Measurements from ENCODE around the gene FMNL2. TPM values are rescaled to one million over a fixed set of nuclear protein-coding genes. Genes with fewer than 3 reads are reported as not detected.

The FMNL2 gene
- polyA plus RNA-seq, 1 donor from 2014 or later, result 86.5 TPM

GRCh38 chr2:152571048-152571766, 236.2 kb downstream of the FMNL2 start:
- no peak overlapping the region for H3K27ac ChIP-seq (ENCODE audit: low read length)
- H3F3A ChIP-seq (ENCODE audit: insufficient read depth, low read length, poor library complexity, severe bottlenecking), result peaks cover 6% of the 10 kb centered on the region
- H3K36me3 ChIP-seq (ENCODE audit: insufficient read depth, low read length), result no peaks in the 10 kb centered on the region
- no peaks in the 10 kb centered on the region for H3K9me2 ChIP-seq (ENCODE audit: insufficient read depth, low read length)
- H3K9me3 ChIP-seq (ENCODE audit: low read length), result no peaks in the 10 kb centered on the region
- no peak overlapping the region for H3K9ac ChIP-seq (ENCODE audit: low read length)
- H3K27me3 ChIP-seq (ENCODE audit: insufficient read depth, low read depth, low read length), result no peaks in the 10 kb centered on the region
- H2AFZ ChIP-seq (ENCODE audit: low read depth, low read length), result no peak overlapping the region
- no peaks in the 10 kb centered on the region for H4K20me1 ChIP-seq (ENCODE audit: insufficient read depth)
- TF ChIP-seq MXI1 (conservative IDR thresholded peaks at IDR 0.05; ENCODE audit: poor library complexity, severe bottlenecking) (no peak), EZH2 (IDR thresholded peaks at IDR 0.05; ENCODE audit: borderline replicate concordance, insufficient read depth, low read length, poor library complexity, severe bottlenecking) (no peak), REST (IDR thresholded peaks at IDR 0.05; ENCODE audit: borderline replicate concordance) (no peak), TAF1 (IDR thresholded peaks at IDR 0.05; ENCODE audit: low read depth) (no peak), POLR2AphosphoS5 (IDR thresholded peaks at IDR 0.05) (no peak), SMC3 (conservative IDR thresholded peaks at IDR 0.05; ENCODE audit: poor library complexity) (no peak), CTCF (IDR thresholded peaks at IDR 0.05; ENCODE audit: poor library complexity, severe bottlenecking) (no peak), EP300 (conservative IDR thresholded peaks at IDR 0.05; ENCODE audit: poor library complexity, severe bottlenecking) (no peak), RAD21 (conservative IDR thresholded peaks at IDR 0.05) (no peak)
- H3K4me2 ChIP-seq (ENCODE audit: low read length), result no peak overlapping the region
- H3K4me3 ChIP-seq (ENCODE audit: low read length), result no peak overlapping the region
- peaks cover 3% of the 10 kb centered on the region for H3K79me2 ChIP-seq (replicated peaks; ENCODE audit: insufficient read depth, low read length)

- Histone ChIP-seq H3K9me2 (ENCODE audit: insufficient read depth, low read length) (no peaks in the 10 kb centered on the region), H2AFZ (ENCODE audit: low read depth, low read length) (no peak overlapping the region), H3K9ac (ENCODE audit: low read length) (no peak overlapping the region), H3K4me3 (ENCODE audit: low read length) (no peak overlapping the region), H4K20me1 (ENCODE audit: insufficient read depth) (no peaks in the 10 kb centered on the region), H3K36me3 (ENCODE audit: insufficient read depth, low read length) (no peaks in the 10 kb centered on the region), H3K27me3 (ENCODE audit: insufficient read depth, low read depth, low read length) (no peaks in the 10 kb centered on the region), H3K27ac (ENCODE audit: low read length) (no peak overlapping the region), H3K79me2 (replicated peaks; ENCODE audit: insufficient read depth, low read length) (peaks cover 3% of the 10 kb centered on the region), H3K9me3 (ENCODE audit: low read length) (no peaks in the 10 kb centered on the region), H3F3A (ENCODE audit: insufficient read depth, low read length, poor library complexity, severe bottlenecking) (peaks cover 6% of the 10 kb centered on the region), H3K4me2 (ENCODE audit: low read length) (no peak overlapping the region)
- no peak for TF ChIP-seq POLR2AphosphoS5 (IDR thresholded peaks at IDR 0.05)
Measured at GRCh38 chr2:152572031-152572430, 237.1 kb downstream of the FMNL2 start.
